Liver (tissue), 9 donors: ENCODE data around the gene TKTL1. TPM values are rescaled to one million over a fixed set of nuclear protein-coding genes. Genes with fewer than 3 reads are reported as not detected.
"Not testable (repeated sequence)": the region's sequence is repeated elsewhere in the genome, so short reads cannot be mapped to it uniquely, and the experiment has no call there.

Experiments
- DNase-seq: peaks from one replicate; pipeline ENCODE4 v3.0.0-alpha.2; 2017; ENCODE audit warnings: low spot score
- H3K27ac ChIP-seq, 2 donors: one replicate each; pipeline ENCODE4 v1.7.0; 2013; ENCODE audit warnings: inconsistent platforms in 2 of 2, low read length in 2 of 2, control low read depth in 1 of 2, low read depth in 1 of 2, mild to moderate bottlenecking in 1 of 2
- H3K27me3 ChIP-seq, 4 donors: one replicate each; pipeline versions ENCODE4 v1.6.1 to v1.7.0; 2013; ENCODE audit warnings: low read length in 3 of 4, inconsistent platforms in 1 of 4, mild to moderate bottlenecking in 1 of 4, moderate library complexity in 1 of 4; ENCODE audit not compliant: control insufficient read depth in 4 of 4, insufficient read depth in 4 of 4
- H3K36me3 ChIP-seq, 4 donors: one replicate each; pipeline versions ENCODE4 v1.6.1 to v1.7.0; 2013; ENCODE audit warnings: low read length in 3 of 4, mild to moderate bottlenecking in 3 of 4, low read depth in 1 of 4, moderate library complexity in 1 of 4; ENCODE audit not compliant: control insufficient read depth in 4 of 4, insufficient read depth in 3 of 4
- H3K4me1 ChIP-seq, 4 donors: one replicate each; pipeline versions ENCODE4 v1.6.1 to v1.7.0; 2013; ENCODE audit warnings: low read length in 3 of 4, mild to moderate bottlenecking in 3 of 4, moderate library complexity in 1 of 4; ENCODE audit not compliant: control insufficient read depth in 4 of 4, insufficient read depth in 4 of 4
- H3K4me3 ChIP-seq, 3 donors: one replicate each; pipeline versions ENCODE4 v1.6.1 to v1.7.0; 2013; ENCODE audit warnings: low read length in 3 of 3, control low read depth in 1 of 3, low read depth in 1 of 3, mild to moderate bottlenecking in 1 of 3
- H3K9ac ChIP-seq, 2 donors: one replicate each; pipeline ENCODE4 v1.7.0; 2013; ENCODE audit warnings: low read length in 2 of 2, mild to moderate bottlenecking in 2 of 2, moderate library complexity in 2 of 2, control low read depth in 1 of 2, low read depth in 1 of 2
- H3K9me3 ChIP-seq, 4 donors: one replicate each; pipeline versions ENCODE4 v1.6.1 to v1.7.0; 2013; ENCODE audit warnings: low read length in 3 of 4; ENCODE audit not compliant: control insufficient read depth in 4 of 4
- EGR1 ChIP-seq, 2 donors: IDR thresholded peaks; 2 replicates each; pipeline ENCODE4 v1.6.1; 2016 to 2018; ENCODE audit warnings: antibody characterized with exemption in 2 of 2, low read depth in 2 of 2
- FOXA1 ChIP-seq: IDR thresholded peaks from 2 replicates; pipeline ENCODE4 v1.6.1; 2016; ENCODE audit warnings: antibody characterized with exemption
- FOXA2 ChIP-seq: IDR thresholded peaks from 2 replicates; pipeline ENCODE4 v1.6.1; 2016; ENCODE audit warnings: antibody characterized with exemption
- GABPA ChIP-seq, 2 donors: IDR thresholded peaks in 1 of 2; conservative IDR thresholded peaks in 1 of 2; 2 replicates each; pipeline ENCODE4 v1.6.1; 2016; ENCODE audit warnings: antibody characterized with exemption in 2 of 2, mild to moderate bottlenecking in 1 of 2, moderate library complexity in 1 of 2
- HNF4A ChIP-seq, 2 donors: conservative IDR thresholded peaks; 2 replicates each; pipeline ENCODE4 v1.6.1; 2016; ENCODE audit warnings: antibody characterized with exemption in 2 of 2, mild to moderate bottlenecking in 2 of 2
- HNF4G ChIP-seq: IDR thresholded peaks from 2 replicates; pipeline ENCODE4 v1.6.1; 2016; ENCODE audit warnings: antibody characterized with exemption
- RXRA ChIP-seq, 2 donors: IDR thresholded peaks; 2 replicates each; pipeline ENCODE4 v1.6.1; 2017 to 2018; ENCODE audit warnings: antibody characterized with exemption in 2 of 2, mild to moderate bottlenecking in 1 of 2
- SP1 ChIP-seq: IDR thresholded peaks from 2 replicates; pipeline ENCODE4 v1.6.1; 2018; ENCODE audit warnings: antibody characterized with exemption, mild to moderate bottlenecking
- TAF1 ChIP-seq: conservative IDR thresholded peaks from 2 replicates; pipeline ENCODE4 v1.6.1; 2016; ENCODE audit warnings: antibody characterized with exemption, mild to moderate bottlenecking
- WGBS: extraction: QIAGEN DNeasy Blood & Tissue Kit; methylation state at CpG from one replicate; pipeline ENCODE4 v1.1.7; 2013; 5-methylcytosine and 5-hydroxymethylcytosine counted together
- polyA plus RNA-seq, 2 donors: library from polyadenylated mRNA; stranded (reverse) in 1 of 2; unstranded in 1 of 2; fragments of 200-250 nt in 1 of 2; fragments of >200 nt in 1 of 2; fragmentation: Nextera tagmentation in 1 of 2; extraction: Ambion mirVana in 1 of 2; gene quantifications; one replicate each; pipeline versions ENCODE4 v1.2.1 to v1.2.3, GENCODE V29; 2013 to 2015
- total RNA-seq, 2 donors: library from RNA; depleted of rRNA; stranded (reverse); fragments of >200 nt; gene quantifications; one replicate each; pipeline ENCODE4 v1.2.3, GENCODE V29; 2014
- TF ChIP-seq, protein P1 (sequence below): IDR thresholded peaks from 2 replicates; pipeline ENCODE4 v1.6.1; 2016; ENCODE audit warnings: antibody characterized with exemption
- TF ChIP-seq, protein P2 (sequence below): IDR thresholded peaks from 2 replicates; pipeline ENCODE4 v1.6.1; 2016; ENCODE audit warnings: antibody characterized with exemption, mild to moderate bottlenecking
- TF ChIP-seq, protein P3 (sequence below): IDR thresholded peaks from 2 replicates; pipeline ENCODE4 v1.6.1; 2016; ENCODE audit warnings: antibody characterized with exemption
- donor health status: healthy.
- donor health status: healthy.
- donor health status: healthy.
- donor health status: healthy.
- donor health status: healthy.

The TKTL1 gene
- total and polyA plus RNA-seq, 4 donors = under 0.01 TPM; not detected in 3

DNA sequence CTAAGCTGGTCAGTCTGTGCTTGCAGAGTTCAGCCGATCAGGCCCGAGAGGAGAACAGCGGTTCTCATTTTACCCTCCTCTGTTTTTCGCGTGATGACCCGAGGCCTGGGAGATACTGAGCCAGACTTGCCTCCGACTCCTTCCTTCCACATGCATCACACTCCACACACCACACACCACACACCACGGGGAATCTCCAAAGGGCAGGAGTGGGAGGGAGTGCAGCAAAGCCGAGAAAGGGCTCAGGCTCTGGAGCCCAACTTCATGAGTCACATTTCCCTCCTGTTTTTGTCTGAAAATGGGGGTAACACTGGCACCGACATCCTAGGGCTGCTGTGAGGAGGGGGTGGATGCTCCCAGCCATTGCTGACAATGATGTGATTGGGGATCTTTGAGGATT is 38.9 kb downstream of the TKTL1 start:
- no peak overlapping the region for H3K4me3 ChIP-seq
- no peak overlapping the region for H3K27ac ChIP-seq
- no peaks in the 10 kb centered on the region for H3K36me3 ChIP-seq
- 89% methylated on average over 10 of the region's 10 CpGs for WGBS
- TF ChIP-seq SP1 (no peak), GABPA (IDR thresholded peaks at IDR 0.05 in 1 of 2, conservative IDR thresholded peaks at IDR 0.05 in 1 of 2) (no peak), FOXA2 (no peak), FOXA1 (no peak)
- TF ChIP-seq, protein P1, sequence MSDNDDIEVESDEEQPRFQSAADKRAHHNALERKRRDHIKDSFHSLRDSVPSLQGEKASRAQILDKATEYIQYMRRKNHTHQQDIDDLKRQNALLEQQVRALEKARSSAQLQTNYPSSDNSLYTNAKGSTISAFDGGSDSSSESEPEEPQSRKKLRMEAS = no peak
- no peaks in the 10 kb centered on the region for H3K27me3 ChIP-seq
- no peaks in the 10 kb centered on the region for H3K4me1 ChIP-seq
- no peaks in the 10 kb centered on the region for H3K9me3 ChIP-seq
- no peak for DNase-seq
- H3K9ac ChIP-seq = no peak overlapping the region

DNA sequence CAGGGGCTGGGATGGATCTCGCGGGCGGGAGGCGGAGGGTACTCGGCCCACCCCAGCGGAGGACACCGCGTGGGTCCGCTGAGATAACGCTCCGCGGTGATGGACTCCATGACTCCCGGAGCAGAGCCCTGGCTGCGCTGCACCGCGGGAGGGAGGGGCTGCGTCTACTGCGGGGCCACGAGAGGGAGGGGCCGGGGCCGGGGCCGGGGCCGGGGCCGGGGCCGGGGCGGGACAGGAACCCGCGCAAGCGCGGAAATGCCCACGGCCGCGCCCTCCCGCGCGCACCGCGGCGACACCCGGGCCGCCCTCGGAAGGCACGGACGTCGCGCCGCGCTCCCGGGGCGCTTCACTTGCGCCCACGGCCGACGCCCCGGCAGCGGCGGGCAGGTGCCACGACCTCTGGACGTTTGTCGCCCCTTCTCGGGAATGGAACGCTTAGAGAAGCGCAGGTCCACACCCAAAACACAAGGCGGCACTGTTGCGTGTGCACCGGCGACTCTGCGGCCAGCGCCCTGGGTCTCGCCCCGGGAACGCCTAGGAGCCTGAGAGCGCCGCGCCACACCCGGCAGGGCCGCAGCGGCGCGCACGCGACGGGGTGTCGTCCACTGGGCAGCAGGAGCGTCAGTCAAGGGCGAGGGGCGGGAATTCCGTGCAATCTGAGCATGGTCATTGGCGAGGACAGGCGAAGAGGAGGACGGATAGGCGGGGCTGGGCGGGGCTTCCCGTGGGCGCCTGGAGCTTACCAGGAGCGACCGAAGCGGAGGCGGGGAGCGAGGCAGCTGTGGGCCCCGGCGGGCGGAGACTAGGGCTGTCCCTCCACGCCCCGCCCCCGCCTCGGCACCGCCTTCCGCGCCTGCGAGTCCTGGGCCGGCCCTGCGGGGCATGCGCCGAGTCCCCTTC is 46.1 kb downstream of the TKTL1 start:
- not testable (repeated sequence) for H3K36me3 ChIP-seq, H3K27me3 ChIP-seq, DNase-seq, H3K4me3 ChIP-seq, H3K4me1 ChIP-seq, H3K9ac ChIP-seq, H3K9me3 ChIP-seq, H3K27ac ChIP-seq
- WGBS = 0% methylated on average over 7 of the region's 115 CpGs

DNA sequence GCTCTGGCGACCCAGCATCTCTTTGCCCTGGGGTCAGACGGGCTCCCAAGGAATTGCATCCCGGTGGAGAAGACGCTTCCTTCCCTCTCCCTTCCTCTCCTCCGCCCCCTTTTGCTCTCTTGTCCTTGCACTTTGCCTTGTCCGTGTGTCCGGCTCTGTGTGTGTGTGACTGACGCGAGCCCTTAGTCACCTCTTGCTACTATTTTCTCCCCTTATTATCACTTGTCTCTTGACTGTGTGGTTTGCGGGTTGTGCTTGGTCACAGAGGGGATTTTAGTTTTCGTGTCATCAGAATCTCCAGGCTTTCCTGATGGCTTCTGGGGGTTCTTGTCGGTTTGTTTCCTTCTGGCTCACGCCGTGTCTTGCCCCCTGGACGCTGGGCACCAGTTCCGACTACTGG is 47.5 kb downstream of the TKTL1 start:
- not testable (repeated sequence) for H3K27me3 ChIP-seq, H3K27ac ChIP-seq, DNase-seq, H3K36me3 ChIP-seq, H3K9ac ChIP-seq, H3K9me3 ChIP-seq, H3K4me3 ChIP-seq, H3K4me1 ChIP-seq
- WGBS = no CpG with 5 or more reads among the region's 16 CpGs

- H3K27me3 ChIP-seq, H3K9ac ChIP-seq, H3K4me1 ChIP-seq, H3K4me3 ChIP-seq, H3K27ac ChIP-seq, H3K36me3 ChIP-seq, DNase-seq, H3K9me3 ChIP-seq: not testable (repeated sequence)
- WGBS = no CpG with 5 or more reads among the region's 20 CpGs
Observed at GRCh38 chrX:154343620-154344019, 48.0 kb downstream of the TKTL1 start.

GRCh38 chrX:154348114-154348531 is 52.5 kb downstream of the TKTL1 start:
- Histone ChIP-seq H3K27ac (no peak overlapping the region), H3K36me3 (peaks cover 0 to 5% (median 1%) of the 10 kb centered on the region in 4 donors)
- TF ChIP-seq SP1 (no peak), FOXA1 (no peak), HNF4G (no peak), HNF4A (conservative IDR thresholded peaks at IDR 0.05) (no peak), EGR1 (IDR thresholded peaks at IDR 0.05; ENCODE audit: low read depth in 2 of 2) (no peak), RXRA (IDR thresholded peaks at IDR 0.05) (no peak), GABPA (IDR thresholded peaks at IDR 0.05 in 1 of 2, conservative IDR thresholded peaks at IDR 0.05 in 1 of 2) (no peak), FOXA2 (no peak), TAF1 (no peak)
- TF ChIP-seq, protein P2, sequence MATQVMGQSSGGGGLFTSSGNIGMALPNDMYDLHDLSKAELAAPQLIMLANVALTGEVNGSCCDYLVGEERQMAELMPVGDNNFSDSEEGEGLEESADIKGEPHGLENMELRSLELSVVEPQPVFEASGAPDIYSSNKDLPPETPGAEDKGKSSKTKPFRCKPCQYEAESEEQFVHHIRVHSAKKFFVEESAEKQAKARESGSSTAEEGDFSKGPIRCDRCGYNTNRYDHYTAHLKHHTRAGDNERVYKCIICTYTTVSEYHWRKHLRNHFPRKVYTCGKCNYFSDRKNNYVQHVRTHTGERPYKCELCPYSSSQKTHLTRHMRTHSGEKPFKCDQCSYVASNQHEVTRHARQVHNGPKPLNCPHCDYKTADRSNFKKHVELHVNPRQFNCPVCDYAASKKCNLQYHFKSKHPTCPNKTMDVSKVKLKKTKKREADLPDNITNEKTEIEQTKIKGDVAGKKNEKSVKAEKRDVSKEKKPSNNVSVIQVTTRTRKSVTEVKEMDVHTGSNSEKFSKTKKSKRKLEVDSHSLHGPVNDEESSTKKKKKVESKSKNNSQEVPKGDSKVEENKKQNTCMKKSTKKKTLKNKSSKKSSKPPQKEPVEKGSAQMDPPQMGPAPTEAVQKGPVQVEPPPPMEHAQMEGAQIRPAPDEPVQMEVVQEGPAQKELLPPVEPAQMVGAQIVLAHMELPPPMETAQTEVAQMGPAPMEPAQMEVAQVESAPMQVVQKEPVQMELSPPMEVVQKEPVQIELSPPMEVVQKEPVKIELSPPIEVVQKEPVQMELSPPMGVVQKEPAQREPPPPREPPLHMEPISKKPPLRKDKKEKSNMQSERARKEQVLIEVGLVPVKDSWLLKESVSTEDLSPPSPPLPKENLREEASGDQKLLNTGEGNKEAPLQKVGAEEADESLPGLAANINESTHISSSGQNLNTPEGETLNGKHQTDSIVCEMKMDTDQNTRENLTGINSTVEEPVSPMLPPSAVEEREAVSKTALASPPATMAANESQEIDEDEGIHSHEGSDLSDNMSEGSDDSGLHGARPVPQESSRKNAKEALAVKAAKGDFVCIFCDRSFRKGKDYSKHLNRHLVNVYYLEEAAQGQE = no peak
- TF ChIP-seq, protein P3, sequence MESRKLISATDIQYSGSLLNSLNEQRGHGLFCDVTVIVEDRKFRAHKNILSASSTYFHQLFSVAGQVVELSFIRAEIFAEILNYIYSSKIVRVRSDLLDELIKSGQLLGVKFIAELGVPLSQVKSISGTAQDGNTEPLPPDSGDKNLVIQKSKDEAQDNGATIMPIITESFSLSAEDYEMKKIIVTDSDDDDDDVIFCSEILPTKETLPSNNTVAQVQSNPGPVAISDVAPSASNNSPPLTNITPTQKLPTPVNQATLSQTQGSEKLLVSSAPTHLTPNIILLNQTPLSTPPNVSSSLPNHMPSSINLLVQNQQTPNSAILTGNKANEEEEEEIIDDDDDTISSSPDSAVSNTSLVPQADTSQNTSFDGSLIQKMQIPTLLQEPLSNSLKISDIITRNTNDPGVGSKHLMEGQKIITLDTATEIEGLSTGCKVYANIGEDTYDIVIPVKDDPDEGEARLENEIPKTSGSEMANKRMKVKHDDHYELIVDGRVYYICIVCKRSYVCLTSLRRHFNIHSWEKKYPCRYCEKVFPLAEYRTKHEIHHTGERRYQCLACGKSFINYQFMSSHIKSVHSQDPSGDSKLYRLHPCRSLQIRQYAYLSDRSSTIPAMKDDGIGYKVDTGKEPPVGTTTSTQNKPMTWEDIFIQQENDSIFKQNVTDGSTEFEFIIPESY = no peak

More at GRCh38 chrX:154348114-154348531, 52.5 kb downstream of the TKTL1 start:
- DNase-seq = no peak
- H3K9ac ChIP-seq = no peak overlapping the region
- H3K9me3 ChIP-seq = no peaks in the 10 kb centered on the region
- H3K27me3 ChIP-seq = no peaks in the 10 kb centered on the region
- WGBS = 77% methylated on average over 7 of the region's 7 CpGs
- no peak overlapping the region for H3K4me3 ChIP-seq
- peaks cover 0 to 14% (median 4%) of the 10 kb centered on the region in 4 donors for H3K4me1 ChIP-seq
